Lower leg skin (tissue), 3 donors: ENCODE results near the gene FDXR.

Experiments
- CTCF ChIP-seq, 3 donors: fragments of 450-650 bp; IDR thresholded peaks; one replicate each; pipeline ENCODE4 v1.5.1; 2016; ENCODE audit warnings: antibody characterized with exemption in 3 of 3, mild to moderate bottlenecking in 3 of 3, moderate library complexity in 2 of 3
- POLR2A ChIP-seq, 2 donors: fragments of 450-650 bp; IDR thresholded peaks; one replicate each; pipeline ENCODE4 v1.6.1; 2016 to 2017; ENCODE audit warnings: antibody characterized with exemption in 2 of 2, mild to moderate bottlenecking in 1 of 2, moderate library complexity in 1 of 2

GRCh38 chr17:74852237-74853047 is 20.4 kb downstream of the FDXR start:
- TF ChIP-seq CTCF (IDR thresholded peaks at IDR 0.05) (no peak), POLR2A (IDR thresholded peaks at IDR 0.05) (no peak)
